GM23338 (cell line): ENCODE results near the gene KLK5. TPM values are rescaled to one million over a fixed set of nuclear protein-coding genes. Genes with fewer than 3 reads are reported as not detected.
A peak's percentile ranks its signal among the peaks of the same experiment; 100 is the strongest.

Experiments
- ATAC-seq: fragments of 200-7000 bp; cut with Tn5 transposase; 3 replicates; pipeline ENCODE4 v1.9.1; 2020
- DNase-seq: peaks from one replicate; pipeline ENCODE4 v3.0.0-alpha.2; 2015; ENCODE audit warnings: low spot score
- H2AFZ ChIP-seq: fragments of 200-600 bp; sonication (generic); 2 replicates; pipeline ENCODE4 v1.8.0; 2016; ENCODE audit warnings: antibody characterized with exemption, mild to moderate bottlenecking, moderate library complexity
- H3F3A ChIP-seq: fragments of 200-600 bp; sonication (generic); replicated peaks from 2 replicates; pipeline ENCODE4 v1.8.0; 2017; ENCODE audit warnings: antibody characterized with exemption, mixed run types, low read depth
- H3K27ac ChIP-seq: fragments of 200-600 bp; sonication (generic); 2 replicates; pipeline ENCODE4 v1.6.1; 2016; ENCODE audit warnings: low read depth
- H3K27me3 ChIP-seq: fragments of 200-600 bp; sonication (generic); 2 replicates; pipeline ENCODE4 v1.8.0; 2016; ENCODE audit warnings: mild to moderate bottlenecking, mixed run types, moderate library complexity; ENCODE audit not compliant: insufficient read depth
- H3K36me3 ChIP-seq: fragments of 200-600 bp; sonication (generic); 2 replicates; pipeline ENCODE4 v1.8.0; 2016; ENCODE audit warnings: mild to moderate bottlenecking; ENCODE audit not compliant: insufficient read depth
- H3K4me1 ChIP-seq: fragments of 200-600 bp; sonication (generic); 2 replicates; pipeline ENCODE4 v1.8.0; 2016; ENCODE audit warnings: mild to moderate bottlenecking, moderate library complexity; ENCODE audit not compliant: insufficient read depth
- H3K4me2 ChIP-seq: fragments of 200-600 bp; sonication (generic); 2 replicates; pipeline ENCODE4 v1.7.1; 2017; ENCODE audit warnings: mixed run types
- H3K4me3 ChIP-seq: fragments of 200-600 bp; sonication (generic); 2 replicates; pipeline ENCODE4 v1.6.1; 2016; ENCODE audit warnings: mixed run types
- H3K79me2 ChIP-seq: fragments of 200-600 bp; sonication (generic); replicated peaks from 2 replicates; pipeline ENCODE4 v1.8.0; 2017; ENCODE audit warnings: mild to moderate bottlenecking; ENCODE audit not compliant: insufficient read depth
- H3K9me2 ChIP-seq: fragments of 200-600 bp; sonication (generic); 2 replicates; pipeline ENCODE4 v1.8.0; 2017; ENCODE audit not compliant: insufficient read depth
- H4K20me1 ChIP-seq: fragments of 200-600 bp; sonication (generic); replicated peaks from 2 replicates; pipeline ENCODE4 v1.8.0; 2017; ENCODE audit warnings: mild to moderate bottlenecking; ENCODE audit not compliant: insufficient read depth
- H3K27ac Mint-ChIP-seq: 2 replicates; pipeline ENCODE4 v1.8.0; 2020; ENCODE audit warnings: inconsistent platforms, mild to moderate bottlenecking, moderate library complexity, mixed read lengths
- H3K27me3 Mint-ChIP-seq: 3 replicates; pipeline ENCODE4 v1.8.0; 2022; ENCODE audit warnings: low read depth, mild to moderate bottlenecking, moderate library complexity, mixed read lengths, inconsistent platforms; ENCODE audit not compliant: insufficient read depth, poor library complexity
- H3K36me3 Mint-ChIP-seq: 3 replicates; pipeline ENCODE4 v1.8.0; 2021; ENCODE audit warnings: low read depth, mild to moderate bottlenecking, inconsistent platforms, moderate library complexity, mixed read lengths
- H3K4me1 Mint-ChIP-seq: 3 replicates; pipeline ENCODE4 v1.8.0; 2020; ENCODE audit warnings: mild to moderate bottlenecking, inconsistent platforms, mixed read lengths
- H3K4me3 Mint-ChIP-seq: 3 replicates; pipeline ENCODE4 v1.8.0; 2021; ENCODE audit warnings: moderate library complexity, mild to moderate bottlenecking, inconsistent platforms, mixed read lengths
- H3K9me3 Mint-ChIP-seq: 3 replicates; pipeline ENCODE4 v1.8.0; 2020; ENCODE audit warnings: moderate library complexity, mild to moderate bottlenecking, inconsistent platforms, mixed read lengths
- CREB1 ChIP-seq: fragments of 250-450 bp; sonication (Bioruptor Pico); IDR thresholded peaks from 2 replicates; pipeline ENCODE4 v1.5.0; 2020; ENCODE audit warnings: low read depth, mild to moderate bottlenecking, moderate library complexity
- CTCF ChIP-seq, 2 experiments: fragments of 200-600 bp in 1 of 2; sonication (generic) in 1 of 2; conservative IDR thresholded peaks; 2 replicates each; pipeline versions ENCODE4 v1.5.1 to v1.6.1; 2016 to 2017; ENCODE audit warnings: antibody characterized with exemption in 2 of 2, low read depth in 2 of 2, mild to moderate bottlenecking in 2 of 2, moderate library complexity in 1 of 2
- ETS1 ChIP-seq: IDR thresholded peaks from 2 replicates; pipeline ENCODE4 v1.6.1; 2016; ENCODE audit warnings: antibody characterized with exemption
- EZH2 ChIP-seq: fragments of 200-600 bp; sonication (generic); IDR thresholded peaks from one replicate; pipeline ENCODE4 v1.8.0; 2017; ENCODE audit warnings: antibody characterized with exemption, mild to moderate bottlenecking, low read depth; ENCODE audit not compliant: unreplicated experiment
- EZH2phosphoT487 ChIP-seq: fragments of 200-600 bp; sonication (generic); IDR thresholded peaks from one replicate; pipeline ENCODE4 v1.8.1; 2018; ENCODE audit warnings: antibody characterized with exemption; ENCODE audit not compliant: unreplicated experiment
- JUNB ChIP-seq: IDR thresholded peaks from one replicate; pipeline ENCODE4 v1.6.1; 2016; ENCODE audit warnings: antibody characterized with exemption; ENCODE audit not compliant: unreplicated experiment
- NANOG ChIP-seq: IDR thresholded peaks from 2 replicates; pipeline ENCODE4 v1.6.1; 2016; ENCODE audit warnings: antibody characterized with exemption, borderline replicate concordance
- POLR2AphosphoS5 ChIP-seq: IDR thresholded peaks from 2 replicates; pipeline ENCODE4 v1.6.1; 2016; ENCODE audit warnings: antibody characterized with exemption, low read depth
- REST ChIP-seq: IDR thresholded peaks from one replicate; pipeline ENCODE4 v1.6.1; 2018; ENCODE audit warnings: antibody characterized with exemption; ENCODE audit not compliant: unreplicated experiment
- STAT1 ChIP-seq: IDR thresholded peaks from one replicate; pipeline ENCODE4 v1.6.1; 2016; ENCODE audit warnings: antibody characterized with exemption; ENCODE audit not compliant: unreplicated experiment
- ZNF114 ChIP-seq: fragments of 250-450 bp; sonication (Bioruptor Pico); IDR thresholded peaks from 2 replicates; pipeline ENCODE4 v1.5.0; 2020; ENCODE audit warnings: mild to moderate bottlenecking, moderate library complexity
- ZNF331 ChIP-seq: fragments of 250-450 bp; sonication (Bioruptor Pico); IDR thresholded peaks from 2 replicates; pipeline ENCODE4 v1.5.0; 2020; ENCODE audit warnings: low read depth, mild to moderate bottlenecking, moderate library complexity
- ZNF462 ChIP-seq: fragments of 250-450 bp; sonication (Bioruptor Pico); IDR thresholded peaks from 2 replicates; pipeline ENCODE4 v1.5.0; 2020; ENCODE audit warnings: mild to moderate bottlenecking, moderate library complexity
- polyA plus RNA-seq: library from polyadenylated mRNA; unstranded; fragments of >200 nt; fragmentation: Nextera tagmentation; extraction: Ambion mirVana; gene quantifications from 2 replicates; pipeline ENCODE4 v1.2.1, GENCODE V29; 2016
- total RNA-seq: library from RNA; depleted of rRNA; stranded (reverse); fragments of >200 nt; shearing (Covaris generic); gene quantifications from 2 replicates; pipeline ENCODE4 v1.2.3, GENCODE V29; 2014

The KLK5 gene
- total and polyA plus RNA-seq, 2 experiments from 2014 or later: 0.66 TPM; not detected in 1

GRCh38 chr19:50912102-50912599 is 40.7 kb downstream of the KLK5 start:
- no peak overlapping the region for H3K4me3 Mint-ChIP-seq
- H3F3A ChIP-seq: 0 out of 2 replicates have a peak, but pooled peaks cover 2% of the 10 kb centered on the region
- no peaks in the 10 kb centered on the region for H3K36me3 ChIP-seq
- peak overlapping the region; percentile 79 for H3K4me2 ChIP-seq
- peak overlapping the region; percentile 54 for H3K4me3 ChIP-seq
- H3K9me3 Mint-ChIP-seq: no peaks in the 10 kb centered on the region; the same call in 1 of the 3 replicates
- DNase-seq: peak; percentile 49
- H3K79me2 ChIP-seq: no peaks in the 10 kb centered on the region
- H3K9me2 ChIP-seq: no peaks in the 10 kb centered on the region
- no peaks in the 10 kb centered on the region; the same call in 2 of the 3 replicates for H3K36me3 Mint-ChIP-seq
- no peak overlapping the region for H3K27ac ChIP-seq
- H2AFZ ChIP-seq: peak overlapping the region; percentile 69
- H3K27me3 ChIP-seq: peaks cover 57% of the 10 kb centered on the region
- H3K4me1 Mint-ChIP-seq: peaks cover 8% of the 10 kb centered on the region
- TF ChIP-seq EZH2phosphoT487 (no peak), NANOG (no peak), CTCF (conservative IDR thresholded peaks at IDR 0.05; ENCODE audit: low read depth in 2 of 2) (no peak), REST (no peak), JUNB (no peak), CREB1 (CRISPR knock-in tag) (no peak), EZH2 (no peak), ETS1 (no peak), ZNF331 (no peak), STAT1 (no peak), ZNF462 (no peak), ZNF114 (CRISPR knock-in tag) (no peak), POLR2AphosphoS5 (no peak)
- no peaks in the 10 kb centered on the region for H4K20me1 ChIP-seq
- ATAC-seq: peak; percentile 2; the same call in 1 of the 3 replicates
- H3K4me1 ChIP-seq: peaks cover 11% of the 10 kb centered on the region
- H3K27me3 Mint-ChIP-seq: peaks cover 25% of the 10 kb centered on the region
- no peak overlapping the region for H3K27ac Mint-ChIP-seq
